ENCODE data around the gene ARHGAP26.

Gene ARHGAP26

GRCh38 chr5:142978726-142979125 is 208.5 kb downstream of the ARHGAP26 start:
- TF ChIP-seq CTCF (IDR thresholded peaks at IDR 0.05; ENCODE audit: low read depth, low read length, missing control alignments) = no peak
- no peak for DNase-seq (ENCODE audit: extremely low read depth, low read depth)
- H3K4me3 ChIP-seq (replicated peaks; ENCODE audit: low read depth, low read length) = no peak overlapping the region

GRCh38 chr5:142979636-142980035 is 209.5 kb downstream of the ARHGAP26 start:
- DNase-seq (ENCODE audit: extremely low read depth, low read depth) = no peak
- no peak for TF ChIP-seq CTCF (IDR thresholded peaks at IDR 0.05; ENCODE audit: low read depth, low read length, missing control alignments)
- no peak overlapping the region for H3K4me3 ChIP-seq (replicated peaks; ENCODE audit: low read depth, low read length)

- DNase-seq (ENCODE audit: extremely low read depth, low read depth) = no peak
- TF ChIP-seq CTCF (IDR thresholded peaks at IDR 0.05; ENCODE audit: low read depth, low read length, missing control alignments) = no peak
- H3K4me3 ChIP-seq (replicated peaks; ENCODE audit: low read depth, low read length) = no peak overlapping the region
Measured at GRCh38 chr5:142981475-142981874, 211.3 kb downstream of the ARHGAP26 start.

- TF ChIP-seq CTCF (IDR thresholded peaks at IDR 0.05; ENCODE audit: low read depth, low read length, missing control alignments) = no peak
Measured at GRCh38 chr5:142981886-142982820, 212.0 kb downstream of the ARHGAP26 start.

GRCh38 chr5:142982821-142983200 is 212.6 kb downstream of the ARHGAP26 start:
- H3K4me3 ChIP-seq (replicated peaks; ENCODE audit: low read depth, low read length) = no peak overlapping the region
- no peak for TF ChIP-seq CTCF (IDR thresholded peaks at IDR 0.05; ENCODE audit: low read depth, low read length, missing control alignments)
- no peak for DNase-seq (ENCODE audit: extremely low read depth, low read depth)

More at GRCh38 chr5:142981886-142982820, 212.0 kb downstream of the ARHGAP26 start:
- peak; percentile 87 for DNase-seq (ENCODE audit: extremely low read depth, low read depth)
- no peak overlapping the region for H3K4me3 ChIP-seq (replicated peaks; ENCODE audit: low read depth, low read length)

- no peak overlapping the region for H3K4me3 ChIP-seq (replicated peaks; ENCODE audit: low read depth, low read length)
- DNase-seq (ENCODE audit: extremely low read depth, low read depth) = no peak
- no peak for TF ChIP-seq CTCF (IDR thresholded peaks at IDR 0.05; ENCODE audit: low read depth, low read length, missing control alignments)
Measured at GRCh38 chr5:142984011-142984410, 213.8 kb downstream of the ARHGAP26 start.

All from HFF-Myc (cell line).